ENCODE measurements around the gene ACOX2. TPM values are rescaled to one million over a fixed set of nuclear protein-coding genes. Genes with fewer than 3 reads are reported as not detected.

ACOX2 gene
- total and polyA plus RNA-seq, 2 of the 8 experiments (the other 6 are each of a cell fraction or from before 2014, with no cell fraction given): 3.2 to 9.2 TPM

GRCh38 chr3:58462829-58463180 lies 74.2 kb downstream of the ACOX2 start:
- Histone ChIP-seq H2AFZ (ENCODE audit: low read length) (peak overlapping the region; percentile 97; the same call in 1 of the 2 replicates), H2AK5ac (ENCODE audit: low read depth, low read length) (no peak overlapping the region), H3K56ac (replicated peaks; ENCODE audit: insufficient read length, low read depth, low read length) (no peak overlapping the region), H2BK5ac (ENCODE audit: low read depth, low read length) (peak overlapping the region; percentile 71; the same call in 1 of the 2 replicates), H3K9ac (replicated peaks in 1 of 4; ENCODE audit: extremely low read depth in 1 of 4, low read depth in 3 of 4, low read length in 3 of 4) (no peak overlapping the region), H4K20me1 (replicated peaks in 1 of 2; ENCODE audit: control insufficient read depth in 1 of 2, insufficient read depth in 2 of 2, low read length in 2 of 2) (no peaks in the 10 kb centered on the region), H3K4ac (replicated peaks; ENCODE audit: insufficient read length, low read depth, low read length) (no peak overlapping the region), H3K14ac (ENCODE audit: insufficient read length) (no peak overlapping the region), H3K23ac (ENCODE audit: insufficient read length) (no peak overlapping the region), H2BK15ac (ENCODE audit: low read length) (no peak overlapping the region), H3K9me3 (ENCODE audit: insufficient read depth in 2 of 2, low read depth in 1 of 2, low read length in 1 of 2) (no peaks in the 10 kb centered on the region), H2BK12ac (ENCODE audit: low read depth, low read length) (peak overlapping the region; percentile 90; the same call in 1 of the 2 replicates), H3K23me2 (ENCODE audit: low read depth, low read length) (no peaks in the 10 kb centered on the region), H3K36me3 (ENCODE audit: control insufficient read depth in 2 of 4, insufficient read depth in 4 of 4, low read length in 3 of 4) (no peaks in the 10 kb centered on the region), H4K5ac (ENCODE audit: insufficient read length, low read depth, low read length) (peak overlapping the region; percentile 70), H3K27me3 (replicated peaks in 1 of 4; ENCODE audit: control insufficient read depth in 3 of 4, extremely low read depth in 1 of 4, insufficient read depth in 3 of 4, low read length in 3 of 4) (no peaks in the 10 kb centered on the region), H3K18ac (ENCODE audit: extremely low read depth, low read length) (no peak overlapping the region; the same call in 1 of the 2 replicates), H4K8ac (ENCODE audit: extremely low read depth, insufficient read depth, low read length) (0 out of 2 replicates have a peak overlapping the region, but pooled peaks have one; percentile 73), H3K27ac (ENCODE audit: low read depth, low read length) (no peak overlapping the region), H4K91ac (replicated peaks; ENCODE audit: insufficient read length, low read length) (peak overlapping the region; percentile 34), H2BK120ac (replicated peaks; ENCODE audit: low read depth, low read length) (no peak overlapping the region), H2BK20ac (ENCODE audit: low read length) (0 out of 2 replicates have a peak overlapping the region, but pooled peaks have one; percentile 56), H3K79me2 (ENCODE audit: control insufficient read depth in 1 of 2, insufficient read depth in 2 of 2, low read length in 2 of 2) (no peaks in the 10 kb centered on the region), H3K4me3 (ENCODE audit: extremely low read depth in 1 of 4, insufficient read depth in 2 of 4, low read depth in 3 of 4, low read length in 4 of 4) (no peak overlapping the region), H3K4me2 (ENCODE audit: insufficient read depth in 1 of 2, low read depth in 2 of 2, low read length in 2 of 2) (no peak overlapping the region), H3K4me1 (replicated peaks in 1 of 4; ENCODE audit: control insufficient read depth in 3 of 4, insufficient read depth in 4 of 4, low read length in 3 of 4) (peaks cover 0 to 4% (median 2%) of the 10 kb centered on the region in 4 experiments; a peak in 4 of 7 replicates), H3K79me1 (ENCODE audit: low read depth, low read length) (no peaks in the 10 kb centered on the region)
- no peak for FAIRE-seq
- no peak for TF ChIP-seq FOSL1 (IDR thresholded peaks at IDR 0.05; ENCODE audit: insufficient read depth, low read depth, low read length)
- TF ChIP-seq YY1 (IDR thresholded peaks at IDR 0.05; ENCODE audit: low read depth, low read length): peak; percentile 95
- DNase-seq (ENCODE audit: low read depth in 1 of 2, low spot score in 2 of 2): no peak
- POLR2A ChIA-PET (ENCODE audit: partially characterized antibody): no interaction called here
- CTCF ChIA-PET (ENCODE audit: partially characterized antibody): no interaction called here
- WGBS, 2 experiments (ENCODE audit: extremely low coverage in 1 of 2, insufficient coverage in 1 of 2, insufficient read length in 1 of 2, insufficient replicate concordance in 2 of 2, low coverage in 1 of 2, low lambda C conversion rate in 2 of 2, missing lambda C conversion rate in 1 of 2): 56% methylated on average over 4 of the region's 4 CpGs; no CpG with 5 or more reads in 1 of the 2 experiments

All from H1 (cell line).